K562 (cell line): ENCODE data around the gene GRB2. TPM values are rescaled to one million over a fixed set of nuclear protein-coding genes. Genes with fewer than 3 reads are reported as not detected.
A peak's percentile ranks its signal among the peaks of the same experiment; 100 is the strongest.

ENCODE experiments used
- FOXM1 ChIP-seq, 2 experiments: fragments of 450-650 bp in 1 of 2; sonication (generic) in 1 of 2; formaldehyde crosslinking in 1 of 2; IDR thresholded peaks; 2 replicates each; pipeline versions ENCODE4 v1.6.1 to v1.9.0; 2017 to 2022; ENCODE audit warnings: low read depth in 2 of 2, mild to moderate bottlenecking in 2 of 2, missing genetic modification reagents in 1 of 2, moderate library complexity in 1 of 2
- JUN ChIP-seq, 2 experiments: sonication (generic) in 1 of 2; formaldehyde crosslinking in 1 of 2; IDR thresholded peaks; 2 replicates each; pipeline versions ENCODE4 v1.6.1 to v1.8.0; 2012 to 2022; ENCODE audit warnings: borderline replicate concordance in 2 of 2, mild to moderate bottlenecking in 2 of 2, improper control_type of control experiment in 1 of 2, low read depth in 1 of 2, low read length in 1 of 2, missing genetic modification reagents in 1 of 2
- MBD2 ChIP-seq: sonication (generic); IDR thresholded peaks from 2 replicates; pipeline ENCODE4 v1.6.1; 2016; ENCODE audit warnings: low read depth, borderline replicate concordance
- MYNN ChIP-seq, 2 experiments: sonication (generic); formaldehyde crosslinking in 1 of 2; IDR thresholded peaks; 2 replicates each; pipeline versions ENCODE4 v1.5.0 to v1.6.1; 2016 to 2020; ENCODE audit warnings: antibody characterized with exemption in 1 of 2, missing genetic modification reagents in 1 of 2
- NCOA6 ChIP-seq: fragments of 450-650 bp; IDR thresholded peaks from 2 replicates; pipeline ENCODE4 v1.6.1; 2017; ENCODE audit warnings: mild to moderate bottlenecking
- RFX1 ChIP-seq: fragments of 450-650 bp; IDR thresholded peaks from 2 replicates; pipeline ENCODE4 v1.6.1; 2016; ENCODE audit warnings: mild to moderate bottlenecking, moderate library complexity
- STAT5B ChIP-seq: fragments of 250-450 bp; sonication (Bioruptor Pico); IDR thresholded peaks from 2 replicates; pipeline ENCODE4 v1.8.0; 2021; ENCODE audit warnings: mild to moderate bottlenecking, inconsistent platforms
- TAF7 ChIP-seq: fragments of 450-650 bp; IDR thresholded peaks from 2 replicates; pipeline ENCODE4 v1.6.1; 2016; ENCODE audit warnings: missing genetic modification characterization, missing compliant biosample characterization
- TOE1 ChIP-seq, 2 experiments: fragments of 450-650 bp in 1 of 2; sonication (generic) in 1 of 2; formaldehyde crosslinking in 1 of 2; IDR thresholded peaks; 2 replicates each; pipeline versions ENCODE4 v1.7.1 to v1.8.0; 2016 to 2022; ENCODE audit warnings: borderline replicate concordance in 2 of 2, mild to moderate bottlenecking in 2 of 2, antibody characterized with exemption in 1 of 2, inconsistent platforms in 1 of 2, low read depth in 1 of 2, missing genetic modification reagents in 1 of 2, moderate library complexity in 1 of 2
- XRCC5 ChIP-seq: fragments of 200-400 bp; formaldehyde crosslinking; IDR thresholded peaks from 2 replicates; pipeline ENCODE4 v1.6.1; 2017; ENCODE audit warnings: low read depth, mild to moderate bottlenecking, low read length
- ZNF507 ChIP-seq: conservative IDR thresholded peaks from 2 replicates; pipeline ENCODE4 v1.6.1; 2017; ENCODE audit warnings: missing genetic modification characterization, missing compliant biosample characterization
- ZNF780A ChIP-seq: fragments of 250-450 bp; sonication (Bioruptor Pico); IDR thresholded peaks from 2 replicates; pipeline ENCODE4 v1.5.0; 2021; ENCODE audit warnings: mild to moderate bottlenecking
- polyA plus RNA-seq, 8 experiments: library from polyadenylated mRNA; depleted of rRNA in 4 of 8; stranded (reverse) in 5 of 8; unstranded in 3 of 8; fragments of >200 nt; fragmentation: Nextera tagmentation in 2 of 8; fragmentation: Illumina TruSeq in 1 of 8; extraction: Ambion mirVana in 2 of 8; extraction: Trizol in 1 of 8; gene quantifications; 2 replicates each; pipeline versions ENCODE4 v1.2.1 to v1.2.3, GENCODE V29; 2011 to 2014; ENCODE audit warnings: inconsistent platforms in 1 of 8, missing spikeins in 1 of 8
- total RNA-seq, 7 experiments: library from RNA; depleted of rRNA in 6 of 7; stranded (reverse); fragments of >200 nt in 6 of 7; fragmentation: Illumina TruSeq in 2 of 7; extraction: Trizol in 2 of 7; gene quantifications; 2 replicates each; pipeline versions ENCODE4 v1.2.1 to v1.2.3, GENCODE V29; 2011 to 2021; ENCODE audit warnings: low replicate concordance in 1 of 7
- TF ChIP-seq, protein P1 (sequence below): sonication (generic); formaldehyde crosslinking; IDR thresholded peaks from 2 replicates; pipeline ENCODE4 v1.8.0; 2022; ENCODE audit warnings: mild to moderate bottlenecking, low read depth, missing genetic modification reagents
- TF ChIP-seq, protein P2 (sequence below): fragments of 150-350 bp; IDR thresholded peaks from 2 replicates; pipeline ENCODE4 v1.6.1; 2014; ENCODE audit warnings: low read depth, mild to moderate bottlenecking, low read length, borderline replicate concordance
- TF ChIP-seq, protein P3 (sequence below): fragments of 250-450 bp; sonication (Bioruptor Pico); IDR thresholded peaks from 2 replicates; pipeline ENCODE4 v1.6.1; 2021; ENCODE audit warnings: mild to moderate bottlenecking
- TF ChIP-seq, protein P4 (sequence below): IDR thresholded peaks from 2 replicates; pipeline ENCODE4 v1.6.1; 2016; ENCODE audit warnings: missing genetic modification characterization, missing compliant biosample characterization
- TF ChIP-seq, protein P5 (sequence below): fragments of 250-450 bp; sonication (Bioruptor Pico); IDR thresholded peaks from 2 replicates; pipeline ENCODE4 v1.5.1; 2021; ENCODE audit warnings: mild to moderate bottlenecking

Gene GRB2
- total and polyA plus RNA-seq, 9 of the 15 experiments (the other 6 are each of a cell fraction or from before 2014, with no cell fraction given) = 57.2 to 136 (median 84.8) TPM

DNA sequence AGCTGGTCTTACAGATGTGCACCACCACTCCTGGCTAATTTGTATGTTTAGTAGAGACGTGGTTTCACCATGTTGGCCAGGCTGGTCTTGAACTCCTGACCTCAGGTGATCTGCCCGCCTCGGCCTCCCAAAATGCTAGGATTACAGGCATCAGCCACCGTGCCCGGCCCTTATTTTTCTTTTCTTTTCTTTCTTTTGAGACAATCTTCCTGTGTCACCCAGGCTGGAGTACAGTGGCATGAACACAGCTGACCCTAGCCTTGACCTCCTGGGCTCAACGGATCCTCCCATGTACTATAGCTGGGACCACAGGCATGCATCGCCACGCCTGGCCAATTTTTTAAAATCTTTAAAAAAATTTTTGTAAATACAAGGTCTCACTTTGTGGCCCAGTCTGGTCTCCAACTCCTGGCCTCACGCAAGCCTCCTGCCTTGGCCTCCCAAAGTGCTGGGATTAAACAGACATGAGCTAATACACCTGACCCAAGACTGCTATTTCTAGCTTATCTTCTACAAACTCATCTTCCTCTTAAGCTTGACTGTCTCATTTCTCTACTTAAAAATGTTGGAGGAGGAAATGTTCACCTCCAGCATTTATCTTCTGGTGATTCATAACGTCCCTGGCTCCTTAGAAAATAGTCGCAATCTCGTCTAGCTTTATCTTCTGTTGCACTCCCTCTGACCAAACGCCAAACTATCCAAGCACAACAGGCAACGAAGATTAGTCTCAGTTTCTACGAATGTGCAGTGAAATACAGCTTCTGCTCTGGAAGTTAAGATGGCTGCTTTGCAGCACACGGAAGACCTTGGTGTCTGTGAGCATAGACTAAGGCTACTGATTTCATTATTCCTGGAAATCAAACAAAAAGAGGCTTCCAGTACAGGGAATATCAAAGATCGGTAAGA lies 42.7 kb upstream of the GRB2 start (continued):
- TF ChIP-seq JUN (IDR thresholded peaks at IDR 0.05; ENCODE audit: borderline replicate concordance, low read depth, low read length) (peak; percentile 55; the same call in 1 of the 2 replicates), JUN (CRISPR knock-in tag; IDR thresholded peaks at IDR 0.05; ENCODE audit: borderline replicate concordance) (no peak), NCOA6 (no peak), STAT5B (CRISPR knock-in tag) (no peak), TAF7 (tag) (no peak), FOXM1 (IDR thresholded peaks at IDR 0.05; ENCODE audit: low read depth) (peak; percentile 86), FOXM1 (CRISPR knock-in tag; IDR thresholded peaks at IDR 0.05; ENCODE audit: low read depth) (no peak), ZNF780A (CRISPR knock-in tag) (no peak), ZNF507 (no peak), MYNN (IDR thresholded peaks at IDR 0.05) (no peak), MYNN (CRISPR knock-in tag; IDR thresholded peaks at IDR 0.05) (no peak), XRCC5 (no peak), TOE1 (IDR thresholded peaks at IDR 0.05; ENCODE audit: borderline replicate concordance) (peak; percentile 27; the same call in 1 of the 2 replicates), TOE1 (CRISPR knock-in tag; IDR thresholded peaks at IDR 0.05; ENCODE audit: borderline replicate concordance, low read depth) (no peak), MBD2 (peak; percentile 51; the same call in 1 of the 2 replicates), RFX1 (no peak)
- TF ChIP-seq, protein P1, sequence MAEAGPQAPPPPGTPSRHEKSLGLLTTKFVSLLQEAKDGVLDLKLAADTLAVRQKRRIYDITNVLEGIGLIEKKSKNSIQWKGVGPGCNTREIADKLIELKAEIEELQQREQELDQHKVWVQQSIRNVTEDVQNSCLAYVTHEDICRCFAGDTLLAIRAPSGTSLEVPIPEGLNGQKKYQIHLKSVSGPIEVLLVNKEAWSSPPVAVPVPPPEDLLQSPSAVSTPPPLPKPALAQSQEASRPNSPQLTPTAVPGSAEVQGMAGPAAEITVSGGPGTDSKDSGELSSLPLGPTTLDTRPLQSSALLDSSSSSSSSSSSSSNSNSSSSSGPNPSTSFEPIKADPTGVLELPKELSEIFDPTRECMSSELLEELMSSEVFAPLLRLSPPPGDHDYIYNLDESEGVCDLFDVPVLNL = no peak
- TF ChIP-seq, protein P2, sequence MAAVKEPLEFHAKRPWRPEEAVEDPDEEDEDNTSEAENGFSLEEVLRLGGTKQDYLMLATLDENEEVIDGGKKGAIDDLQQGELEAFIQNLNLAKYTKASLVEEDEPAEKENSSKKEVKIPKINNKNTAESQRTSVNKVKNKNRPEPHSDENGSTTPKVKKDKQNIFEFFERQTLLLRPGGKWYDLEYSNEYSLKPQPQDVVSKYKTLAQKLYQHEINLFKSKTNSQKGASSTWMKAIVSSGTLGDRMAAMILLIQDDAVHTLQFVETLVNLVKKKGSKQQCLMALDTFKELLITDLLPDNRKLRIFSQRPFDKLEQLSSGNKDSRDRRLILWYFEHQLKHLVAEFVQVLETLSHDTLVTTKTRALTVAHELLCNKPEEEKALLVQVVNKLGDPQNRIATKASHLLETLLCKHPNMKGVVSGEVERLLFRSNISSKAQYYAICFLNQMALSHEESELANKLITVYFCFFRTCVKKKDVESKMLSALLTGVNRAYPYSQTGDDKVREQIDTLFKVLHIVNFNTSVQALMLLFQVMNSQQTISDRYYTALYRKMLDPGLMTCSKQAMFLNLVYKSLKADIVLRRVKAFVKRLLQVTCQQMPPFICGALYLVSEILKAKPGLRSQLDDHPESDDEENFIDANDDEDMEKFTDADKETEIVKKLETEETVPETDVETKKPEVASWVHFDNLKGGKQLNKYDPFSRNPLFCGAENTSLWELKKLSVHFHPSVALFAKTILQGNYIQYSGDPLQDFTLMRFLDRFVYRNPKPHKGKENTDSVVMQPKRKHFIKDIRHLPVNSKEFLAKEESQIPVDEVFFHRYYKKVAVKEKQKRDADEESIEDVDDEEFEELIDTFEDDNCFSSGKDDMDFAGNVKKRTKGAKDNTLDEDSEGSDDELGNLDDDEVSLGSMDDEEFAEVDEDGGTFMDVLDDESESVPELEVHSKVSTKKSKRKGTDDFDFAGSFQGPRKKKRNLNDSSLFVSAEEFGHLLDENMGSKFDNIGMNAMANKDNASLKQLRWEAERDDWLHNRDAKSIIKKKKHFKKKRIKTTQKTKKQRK = no peak
- TF ChIP-seq, protein P3, sequence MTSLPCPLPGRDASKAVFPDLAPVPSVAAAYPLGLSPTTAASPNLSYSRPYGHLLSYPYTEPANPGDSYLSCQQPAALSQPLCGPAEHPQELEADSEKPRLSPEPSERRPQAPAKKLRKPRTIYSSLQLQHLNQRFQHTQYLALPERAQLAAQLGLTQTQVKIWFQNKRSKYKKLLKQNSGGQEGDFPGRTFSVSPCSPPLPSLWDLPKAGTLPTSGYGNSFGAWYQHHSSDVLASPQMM (CRISPR knock-in tag) = no peak
- TF ChIP-seq, protein P4, sequence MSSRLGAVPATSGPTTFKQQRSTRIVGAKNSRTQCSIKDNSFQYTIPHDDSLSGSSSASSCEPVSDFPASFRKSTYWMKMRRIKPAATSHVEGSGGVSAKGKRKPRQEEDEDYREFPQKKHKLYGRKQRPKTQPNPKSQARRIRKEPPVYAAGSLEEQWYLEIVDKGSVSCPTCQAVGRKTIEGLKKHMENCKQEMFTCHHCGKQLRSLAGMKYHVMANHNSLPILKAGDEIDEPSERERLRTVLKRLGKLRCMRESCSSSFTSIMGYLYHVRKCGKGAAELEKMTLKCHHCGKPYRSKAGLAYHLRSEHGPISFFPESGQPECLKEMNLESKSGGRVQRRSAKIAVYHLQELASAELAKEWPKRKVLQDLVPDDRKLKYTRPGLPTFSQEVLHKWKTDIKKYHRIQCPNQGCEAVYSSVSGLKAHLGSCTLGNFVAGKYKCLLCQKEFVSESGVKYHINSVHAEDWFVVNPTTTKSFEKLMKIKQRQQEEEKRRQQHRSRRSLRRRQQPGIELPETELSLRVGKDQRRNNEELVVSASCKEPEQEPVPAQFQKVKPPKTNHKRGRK = no peak
- TF ChIP-seq, protein P5, sequence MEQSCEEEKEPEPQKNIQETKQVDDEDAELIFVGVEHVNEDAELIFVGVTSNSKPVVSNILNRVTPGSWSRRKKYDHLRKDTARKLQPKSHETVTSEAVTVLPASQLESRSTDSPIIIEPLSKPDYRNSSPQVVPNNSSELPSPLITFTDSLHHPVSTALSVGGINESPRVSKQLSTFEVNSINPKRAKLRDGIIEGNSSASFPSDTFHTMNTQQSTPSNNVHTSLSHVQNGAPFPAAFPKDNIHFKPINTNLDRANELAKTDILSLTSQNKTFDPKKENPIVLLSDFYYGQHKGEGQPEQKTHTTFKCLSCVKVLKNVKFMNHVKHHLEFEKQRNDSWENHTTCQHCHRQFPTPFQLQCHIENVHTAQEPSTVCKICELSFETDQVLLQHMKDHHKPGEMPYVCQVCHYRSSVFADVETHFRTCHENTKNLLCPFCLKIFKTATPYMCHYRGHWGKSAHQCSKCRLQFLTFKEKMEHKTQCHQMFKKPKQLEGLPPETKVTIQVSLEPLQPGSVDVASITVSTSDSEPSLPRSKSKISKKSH (CRISPR knock-in tag) = no peak
